ENCODE results near the gene RWDD3. TPM values are rescaled to one million over a fixed set of nuclear protein-coding genes. Genes with fewer than 3 reads are reported as not detected.
A peak's percentile ranks its signal among the peaks of the same experiment; 100 is the strongest.

RWDD3 gene
- total RNA-seq, 2 donors from 2014 or later: 8.0 to 9.2 TPM

- H3K27me3 ChIP-seq: no peaks in the 10 kb centered on the region
- no peak for TF ChIP-seq CTCF (IDR thresholded peaks at IDR 0.05)
- H3K4me3 ChIP-seq: peak overlapping the region in 1 of 2 donors; percentile 12
- no peak for DNase-seq (ENCODE audit: low spot score)
- H3K27ac ChIP-seq: peak overlapping the region; percentile 68 to 93
- H3K36me3 ChIP-seq: no peaks in the 10 kb centered on the region
- peaks cover 0 to 36% of the 10 kb centered on the region in 2 donors for H3K4me1 ChIP-seq
- H3K9me3 ChIP-seq: no peaks in the 10 kb centered on the region
These were observed 36.3 kb upstream of the RWDD3 start for GRCh38 chr1:95197616-95198252.

GRCh38 chr1:95201905-95202304 lies 32.1 kb upstream of the RWDD3 start:
- no peaks in the 10 kb centered on the region for H3K9me3 ChIP-seq
- H3K4me3 ChIP-seq: no peak overlapping the region

GRCh38 chr1:95203908-95204437 lies 30.0 kb upstream of the RWDD3 start:
- Histone ChIP-seq H3K9me3 (no peaks in the 10 kb centered on the region), H3K27me3 (no peaks in the 10 kb centered on the region), H3K27ac (no peak overlapping the region), H3K4me3 (no peak overlapping the region), H3K4me1 (peaks cover 0 to 15% of the 10 kb centered on the region in 2 donors), H3K36me3 (no peaks in the 10 kb centered on the region)
- TF ChIP-seq CTCF (IDR thresholded peaks at IDR 0.05): no peak
- DNase-seq (ENCODE audit: low spot score): no peak

More at GRCh38 chr1:95201905-95202304, 32.1 kb upstream of the RWDD3 start:
- DNase-seq (ENCODE audit: low spot score): no peak
- H3K27me3 ChIP-seq: no peaks in the 10 kb centered on the region
- H3K36me3 ChIP-seq: no peaks in the 10 kb centered on the region
- peaks cover 0 to 20% of the 10 kb centered on the region in 2 donors for H3K4me1 ChIP-seq
- H3K27ac ChIP-seq: no peak overlapping the region
- TF ChIP-seq CTCF (IDR thresholded peaks at IDR 0.05): no peak

- Histone ChIP-seq H3K4me3 (no peak overlapping the region), H3K27me3 (no peaks in the 10 kb centered on the region), H3K27ac (peak overlapping the region in 1 of 2 donors; percentile 36), H3K9me3 (no peaks in the 10 kb centered on the region), H3K36me3 (no peaks in the 10 kb centered on the region), H3K4me1 (peaks cover 0 to 23% of the 10 kb centered on the region in 2 donors)
- no peak for TF ChIP-seq CTCF (IDR thresholded peaks at IDR 0.05)
- no peak for DNase-seq (ENCODE audit: low spot score)
These were observed 27.5 kb upstream of the RWDD3 start for GRCh38 chr1:95206514-95206913.

GRCh38 chr1:95207223-95207935 lies 26.6 kb upstream of the RWDD3 start:
- no peak for TF ChIP-seq CTCF (IDR thresholded peaks at IDR 0.05)
- peak overlapping the region in 1 of 2 donors; percentile 36 for H3K27ac ChIP-seq
- H3K36me3 ChIP-seq: no peaks in the 10 kb centered on the region
- no peak overlapping the region for H3K4me3 ChIP-seq
- no peaks in the 10 kb centered on the region for H3K9me3 ChIP-seq
- peaks cover 0 to 20% of the 10 kb centered on the region in 2 donors for H3K4me1 ChIP-seq
- H3K27me3 ChIP-seq: no peaks in the 10 kb centered on the region
- no peak for DNase-seq (ENCODE audit: low spot score)
